ENCODE measurements around the gene SPTSSA. TPM values are rescaled to one million over a fixed set of nuclear protein-coding genes. Genes with fewer than 3 reads are reported as not detected.

SPTSSA gene
- polyA plus RNA-seq, 1 of the 3 experiments (the other 2 are of a cell fraction), result 39.5 TPM

DNA sequence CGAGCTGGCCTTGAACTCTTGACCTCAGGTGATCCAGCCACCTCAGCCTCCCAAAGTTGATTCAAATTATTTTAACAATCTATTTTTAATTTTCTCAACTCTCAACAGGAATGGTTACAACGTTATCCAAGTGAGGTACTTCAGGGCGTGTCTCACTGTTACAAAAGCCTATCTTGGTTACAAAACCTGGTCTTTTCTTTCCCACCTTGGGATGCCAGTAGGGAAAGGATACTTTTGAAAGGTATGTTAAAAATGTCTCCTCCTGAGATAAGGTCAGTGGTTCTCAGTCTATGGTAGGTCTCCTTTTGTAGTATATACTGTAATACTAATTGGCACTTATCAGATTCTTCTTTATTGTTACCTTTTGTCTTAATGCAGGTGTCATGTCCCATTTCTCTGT lies 4.9 kb downstream of the SPTSSA start:
- peaks cover 20% of the 10 kb centered on the region; the same call in 1 of the 2 replicates for H4K20me1 ChIP-seq (ENCODE audit: insufficient read depth)
- TF ChIP-seq, protein P1, sequence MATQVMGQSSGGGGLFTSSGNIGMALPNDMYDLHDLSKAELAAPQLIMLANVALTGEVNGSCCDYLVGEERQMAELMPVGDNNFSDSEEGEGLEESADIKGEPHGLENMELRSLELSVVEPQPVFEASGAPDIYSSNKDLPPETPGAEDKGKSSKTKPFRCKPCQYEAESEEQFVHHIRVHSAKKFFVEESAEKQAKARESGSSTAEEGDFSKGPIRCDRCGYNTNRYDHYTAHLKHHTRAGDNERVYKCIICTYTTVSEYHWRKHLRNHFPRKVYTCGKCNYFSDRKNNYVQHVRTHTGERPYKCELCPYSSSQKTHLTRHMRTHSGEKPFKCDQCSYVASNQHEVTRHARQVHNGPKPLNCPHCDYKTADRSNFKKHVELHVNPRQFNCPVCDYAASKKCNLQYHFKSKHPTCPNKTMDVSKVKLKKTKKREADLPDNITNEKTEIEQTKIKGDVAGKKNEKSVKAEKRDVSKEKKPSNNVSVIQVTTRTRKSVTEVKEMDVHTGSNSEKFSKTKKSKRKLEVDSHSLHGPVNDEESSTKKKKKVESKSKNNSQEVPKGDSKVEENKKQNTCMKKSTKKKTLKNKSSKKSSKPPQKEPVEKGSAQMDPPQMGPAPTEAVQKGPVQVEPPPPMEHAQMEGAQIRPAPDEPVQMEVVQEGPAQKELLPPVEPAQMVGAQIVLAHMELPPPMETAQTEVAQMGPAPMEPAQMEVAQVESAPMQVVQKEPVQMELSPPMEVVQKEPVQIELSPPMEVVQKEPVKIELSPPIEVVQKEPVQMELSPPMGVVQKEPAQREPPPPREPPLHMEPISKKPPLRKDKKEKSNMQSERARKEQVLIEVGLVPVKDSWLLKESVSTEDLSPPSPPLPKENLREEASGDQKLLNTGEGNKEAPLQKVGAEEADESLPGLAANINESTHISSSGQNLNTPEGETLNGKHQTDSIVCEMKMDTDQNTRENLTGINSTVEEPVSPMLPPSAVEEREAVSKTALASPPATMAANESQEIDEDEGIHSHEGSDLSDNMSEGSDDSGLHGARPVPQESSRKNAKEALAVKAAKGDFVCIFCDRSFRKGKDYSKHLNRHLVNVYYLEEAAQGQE (IDR thresholded peaks at IDR 0.05; ENCODE audit: low read depth, low read length), result no peak
- no peak for TF ChIP-seq FOSL2 (IDR thresholded peaks at IDR 0.05; ENCODE audit: borderline replicate concordance, low read depth)
- no peak for TF ChIP-seq TCF12 (IDR thresholded peaks at IDR 0.05)
- no peak for TF ChIP-seq JUND (IDR thresholded peaks at IDR 0.05)
- TF ChIP-seq EP300 (IDR thresholded peaks at IDR 0.05; ENCODE audit: borderline replicate concordance in 1 of 2, low read depth in 1 of 2, low read length in 1 of 2), result no peak
- WGBS (ENCODE audit: low lambda C conversion rate), result 93% methylated on average over 3 of the region's 3 CpGs
- no peaks in the 10 kb centered on the region for H3K27me3 ChIP-seq (ENCODE audit: insufficient read depth)
- H3K9me3 ChIP-seq, result no peaks in the 10 kb centered on the region
- no peaks in the 10 kb centered on the region for H3F3A ChIP-seq (replicated peaks; ENCODE audit: insufficient read depth)
- H3K4me1 ChIP-seq (ENCODE audit: control insufficient read depth in 1 of 2, insufficient read depth in 2 of 2, low read depth in 1 of 2, low read length in 1 of 2), result peaks cover 5 to 13% of the 10 kb centered on the region in 2 experiments; a peak in 3 of 4 replicates
- peaks cover 93% of the 10 kb centered on the region for H3K79me2 ChIP-seq (ENCODE audit: insufficient read depth)
- CTCF ChIA-PET, result no interaction called here
- H3K9me2 ChIP-seq, result no peaks in the 10 kb centered on the region
- DNase-seq, result no peak
- H2AFZ ChIP-seq (ENCODE audit: low read depth), result no peak overlapping the region
- no peak overlapping the region for H3K4me3 ChIP-seq (ENCODE audit: low read depth in 2 of 2, low read length in 1 of 2)
- no peak overlapping the region for H3K27ac ChIP-seq (ENCODE audit: low read depth in 2 of 2, low read length in 1 of 2)
- H3K9ac ChIP-seq, result no peak overlapping the region
- H3K4me2 ChIP-seq, result no peak overlapping the region
- H3K36me3 ChIP-seq (replicated peaks in 1 of 2; ENCODE audit: control insufficient read depth in 1 of 2, insufficient read depth in 2 of 2, low read length in 1 of 2), result peaks cover 7 to 16% of the 10 kb centered on the region in 2 experiments
- POLR2A ChIA-PET, result no interaction called here

DNA sequence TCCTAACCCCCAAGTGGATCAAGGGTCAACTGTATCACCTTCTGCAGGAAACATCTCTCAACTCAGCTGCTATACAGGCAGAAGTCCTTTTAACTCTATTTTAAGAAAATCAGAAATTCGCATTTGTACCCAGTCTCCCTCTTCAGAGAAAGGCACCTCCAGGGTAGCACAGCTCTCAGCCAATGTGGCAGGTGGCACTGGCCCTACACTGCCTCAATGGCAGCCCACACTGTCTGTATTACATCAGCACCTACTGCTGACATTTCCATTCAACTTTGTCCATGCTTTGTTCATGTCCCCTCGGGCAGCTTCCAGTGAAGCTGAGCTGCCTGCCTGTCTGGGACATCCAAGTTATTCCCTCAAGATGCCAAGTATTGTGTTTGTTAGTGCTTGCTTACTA lies 8.8 kb downstream of the SPTSSA start:
- Histone ChIP-seq H3K27me3 (ENCODE audit: insufficient read depth) (no peaks in the 10 kb centered on the region), H3K9me3 (no peaks in the 10 kb centered on the region), H3K36me3 (replicated peaks in 1 of 2; ENCODE audit: control insufficient read depth in 1 of 2, insufficient read depth in 2 of 2, low read length in 1 of 2) (peaks cover 17 to 21% of the 10 kb centered on the region in 2 experiments), H3K79me2 (ENCODE audit: insufficient read depth) (peaks cover 97% of the 10 kb centered on the region), H3K9me2 (no peaks in the 10 kb centered on the region), H3K27ac (ENCODE audit: low read depth in 2 of 2, low read length in 1 of 2) (no peak overlapping the region), H2AFZ (ENCODE audit: low read depth) (no peak overlapping the region), H3K4me1 (ENCODE audit: control insufficient read depth in 1 of 2, insufficient read depth in 2 of 2, low read depth in 1 of 2, low read length in 1 of 2) (peaks cover 0 to 5% of the 10 kb centered on the region in 2 experiments; a peak in 1 of 4 replicates), H3K4me2 (no peak overlapping the region), H3K4me3 (ENCODE audit: low read depth in 2 of 2, low read length in 1 of 2) (no peak overlapping the region), H3K9ac (no peak overlapping the region), H3F3A (replicated peaks; ENCODE audit: insufficient read depth) (no peaks in the 10 kb centered on the region), H4K20me1 (ENCODE audit: insufficient read depth) (0 out of 2 replicates have a peak, but pooled peaks cover 6% of the 10 kb centered on the region)
- TF ChIP-seq, protein P2, sequence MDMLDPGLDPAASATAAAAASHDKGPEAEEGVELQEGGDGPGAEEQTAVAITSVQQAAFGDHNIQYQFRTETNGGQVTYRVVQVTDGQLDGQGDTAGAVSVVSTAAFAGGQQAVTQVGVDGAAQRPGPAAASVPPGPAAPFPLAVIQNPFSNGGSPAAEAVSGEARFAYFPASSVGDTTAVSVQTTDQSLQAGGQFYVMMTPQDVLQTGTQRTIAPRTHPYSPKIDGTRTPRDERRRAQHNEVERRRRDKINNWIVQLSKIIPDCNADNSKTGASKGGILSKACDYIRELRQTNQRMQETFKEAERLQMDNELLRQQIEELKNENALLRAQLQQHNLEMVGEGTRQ (IDR thresholded peaks at IDR 0.05; ENCODE audit: borderline replicate concordance, low read depth, low read length), result no peak
- TF ChIP-seq SMC3 (IDR thresholded peaks at IDR 0.05; ENCODE audit: low read depth, low read length), result no peak
- TF ChIP-seq JUND (IDR thresholded peaks at IDR 0.05), result no peak
- no peak for TF ChIP-seq FOXJ3 (CRISPR knock-in tag; IDR thresholded peaks at IDR 0.05)
- no peak for TF ChIP-seq FOXM1 (IDR thresholded peaks at IDR 0.05; ENCODE audit: low read depth)
- TF ChIP-seq, protein P3, sequence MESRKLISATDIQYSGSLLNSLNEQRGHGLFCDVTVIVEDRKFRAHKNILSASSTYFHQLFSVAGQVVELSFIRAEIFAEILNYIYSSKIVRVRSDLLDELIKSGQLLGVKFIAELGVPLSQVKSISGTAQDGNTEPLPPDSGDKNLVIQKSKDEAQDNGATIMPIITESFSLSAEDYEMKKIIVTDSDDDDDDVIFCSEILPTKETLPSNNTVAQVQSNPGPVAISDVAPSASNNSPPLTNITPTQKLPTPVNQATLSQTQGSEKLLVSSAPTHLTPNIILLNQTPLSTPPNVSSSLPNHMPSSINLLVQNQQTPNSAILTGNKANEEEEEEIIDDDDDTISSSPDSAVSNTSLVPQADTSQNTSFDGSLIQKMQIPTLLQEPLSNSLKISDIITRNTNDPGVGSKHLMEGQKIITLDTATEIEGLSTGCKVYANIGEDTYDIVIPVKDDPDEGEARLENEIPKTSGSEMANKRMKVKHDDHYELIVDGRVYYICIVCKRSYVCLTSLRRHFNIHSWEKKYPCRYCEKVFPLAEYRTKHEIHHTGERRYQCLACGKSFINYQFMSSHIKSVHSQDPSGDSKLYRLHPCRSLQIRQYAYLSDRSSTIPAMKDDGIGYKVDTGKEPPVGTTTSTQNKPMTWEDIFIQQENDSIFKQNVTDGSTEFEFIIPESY (IDR thresholded peaks at IDR 0.05; ENCODE audit: borderline replicate concordance, low read depth), result no peak
- TF ChIP-seq MEF2A (IDR thresholded peaks at IDR 0.05; ENCODE audit: borderline replicate concordance, low read depth), result no peak
- TF ChIP-seq TAF1 (IDR thresholded peaks at IDR 0.05; ENCODE audit: borderline replicate concordance, low read depth, low read length), result no peak
- TF ChIP-seq FOSL2 (IDR thresholded peaks at IDR 0.05; ENCODE audit: borderline replicate concordance, low read depth), result no peak
- no peak for TF ChIP-seq SIN3A (IDR thresholded peaks at IDR 0.05; ENCODE audit: borderline replicate concordance, low read depth, low read length)
- no peak for TF ChIP-seq RXRA (IDR thresholded peaks at IDR 0.05; ENCODE audit: borderline replicate concordance, low read depth)
- TF ChIP-seq GATA2 (CRISPR knock-in tag; IDR thresholded peaks at IDR 0.05), result no peak
- TF ChIP-seq POLR2AphosphoS5 (IDR thresholded peaks at IDR 0.05; ENCODE audit: low read depth, low read length), result no peak
- no peak for TF ChIP-seq TCF12 (IDR thresholded peaks at IDR 0.05)
- TF ChIP-seq, protein P4, sequence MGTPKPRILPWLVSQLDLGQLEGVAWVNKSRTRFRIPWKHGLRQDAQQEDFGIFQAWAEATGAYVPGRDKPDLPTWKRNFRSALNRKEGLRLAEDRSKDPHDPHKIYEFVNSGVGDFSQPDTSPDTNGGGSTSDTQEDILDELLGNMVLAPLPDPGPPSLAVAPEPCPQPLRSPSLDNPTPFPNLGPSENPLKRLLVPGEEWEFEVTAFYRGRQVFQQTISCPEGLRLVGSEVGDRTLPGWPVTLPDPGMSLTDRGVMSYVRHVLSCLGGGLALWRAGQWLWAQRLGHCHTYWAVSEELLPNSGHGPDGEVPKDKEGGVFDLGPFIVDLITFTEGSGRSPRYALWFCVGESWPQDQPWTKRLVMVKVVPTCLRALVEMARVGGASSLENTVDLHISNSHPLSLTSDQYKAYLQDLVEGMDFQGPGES (IDR thresholded peaks at IDR 0.05; ENCODE audit: low read depth, low read length), result no peak
- TF ChIP-seq ELF1 (IDR thresholded peaks at IDR 0.05), result no peak
- TF ChIP-seq MXI1 (IDR thresholded peaks at IDR 0.05; ENCODE audit: low read depth, low read length), result no peak
- ChIA-PET POLR2A (no interaction called here), CTCF (interaction anchor here (1.3 kb wide), 1 partner anchor 13 kb away, joined by 4 read pairs; no protein-coding TSS in a partner anchor)
- 83% methylated on average over 2 of the region's 2 CpGs for WGBS (ENCODE audit: low lambda C conversion rate)
- no peak for DNase-seq

Measured in SK-N-SH (cell line).